Hematopoietic multipotent progenitor cell (in vitro differentiated cells): Measurements from ENCODE around the gene MTG1. TPM values are rescaled to one million over a fixed set of nuclear protein-coding genes. Genes with fewer than 3 reads are reported as not detected.
"Not testable (repeated sequence)": the region's sequence is repeated elsewhere in the genome, so short reads cannot be mapped to it uniquely, and the experiment has no call there.

ENCODE experiments used
- DNase-seq, 3 donors: peaks; one replicate each; pipeline ENCODE4 v3.0.0-alpha.2; 2011 to 2015; ENCODE audit warnings: low read depth in 2 of 3, low spot score in 2 of 3
- total RNA-seq: library from RNA; depleted of rRNA; stranded (reverse); fragments of >200 nt; gene quantifications from one replicate; pipeline ENCODE4 v1.2.3, GENCODE V29; 2012

MTG1 gene
- total RNA-seq, 1 donor = 35.8 TPM

DNA sequence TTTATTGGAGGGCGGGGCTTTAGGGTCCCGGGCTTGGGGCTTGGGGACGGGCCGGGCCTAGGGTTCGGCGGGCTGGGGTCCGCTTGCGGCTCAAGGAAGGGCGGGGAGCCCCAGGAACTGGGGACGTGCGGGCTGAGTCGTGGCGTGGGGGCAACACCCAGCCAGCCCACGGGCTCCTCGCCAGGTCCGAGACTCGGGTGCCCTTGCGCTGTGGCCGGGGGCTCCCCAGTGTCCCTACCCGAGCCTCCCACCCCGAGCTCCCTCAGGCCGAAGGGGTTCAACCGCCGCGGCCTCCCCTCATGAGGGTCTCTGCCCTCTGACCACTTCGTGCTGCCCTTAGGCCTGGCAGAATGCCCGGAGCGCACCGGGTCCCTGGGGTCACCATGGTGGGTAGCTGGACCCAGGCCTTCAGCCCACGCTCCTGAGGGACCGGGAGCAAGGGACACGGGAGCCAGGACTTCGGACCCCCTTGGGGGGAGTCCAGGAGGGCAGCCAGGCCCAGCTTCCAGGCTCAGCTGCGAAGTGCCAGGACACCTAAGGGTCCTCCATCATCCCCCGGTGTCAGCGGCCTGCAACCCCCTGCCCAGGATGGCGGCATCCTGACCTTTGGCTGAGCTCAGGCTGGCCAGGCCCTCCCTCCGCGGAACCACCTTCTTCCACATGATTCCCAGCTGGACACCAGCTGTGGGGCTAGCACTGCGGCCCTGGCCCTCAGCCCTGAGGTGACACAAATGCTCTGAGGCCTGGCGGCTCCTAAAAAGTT lies 35.6 kb upstream of the MTG1 start:
- no peak for DNase-seq

DNA sequence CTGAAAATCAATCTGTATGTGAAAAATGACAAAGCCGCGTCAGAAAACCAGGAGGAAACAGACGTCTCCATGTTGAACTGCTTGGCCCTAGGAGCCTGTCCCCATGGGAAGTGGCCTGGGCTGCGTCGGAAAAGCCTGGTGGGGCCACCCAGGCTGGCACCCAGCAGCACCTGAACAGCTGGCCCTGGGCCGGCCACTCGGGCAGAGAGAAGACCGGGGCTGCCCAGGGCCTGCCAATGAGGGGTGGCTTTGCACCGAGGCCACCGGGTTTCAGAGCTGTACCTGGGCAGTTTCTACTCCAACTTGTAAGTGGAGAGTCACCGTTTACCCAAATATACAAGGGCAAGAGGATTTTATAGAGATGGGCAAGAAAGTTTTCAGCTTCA lies 35.0 kb upstream of the MTG1 start:
- DNase-seq = no peak

DNA sequence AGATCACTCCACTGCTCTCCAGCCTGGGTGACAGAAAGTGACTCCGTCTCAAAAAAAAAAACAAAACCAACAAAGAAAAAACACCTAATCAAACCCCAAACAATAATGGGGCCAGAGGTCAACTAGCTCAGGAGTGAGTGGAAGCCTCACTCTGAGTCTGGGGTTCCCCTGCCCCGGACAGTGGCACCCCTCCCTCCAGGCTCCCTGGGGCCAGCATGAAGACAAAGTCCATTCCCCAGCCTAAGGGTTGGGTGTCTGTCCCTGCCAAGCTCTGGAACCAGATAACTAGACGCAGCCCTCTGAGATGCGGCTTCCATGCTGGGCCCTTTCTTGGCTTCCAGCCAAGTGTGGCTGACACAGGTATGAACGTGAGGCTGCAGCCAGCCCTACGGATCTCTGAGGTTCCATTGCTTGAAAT lies 34.4 kb upstream of the MTG1 start:
- DNase-seq = no peak

DNA sequence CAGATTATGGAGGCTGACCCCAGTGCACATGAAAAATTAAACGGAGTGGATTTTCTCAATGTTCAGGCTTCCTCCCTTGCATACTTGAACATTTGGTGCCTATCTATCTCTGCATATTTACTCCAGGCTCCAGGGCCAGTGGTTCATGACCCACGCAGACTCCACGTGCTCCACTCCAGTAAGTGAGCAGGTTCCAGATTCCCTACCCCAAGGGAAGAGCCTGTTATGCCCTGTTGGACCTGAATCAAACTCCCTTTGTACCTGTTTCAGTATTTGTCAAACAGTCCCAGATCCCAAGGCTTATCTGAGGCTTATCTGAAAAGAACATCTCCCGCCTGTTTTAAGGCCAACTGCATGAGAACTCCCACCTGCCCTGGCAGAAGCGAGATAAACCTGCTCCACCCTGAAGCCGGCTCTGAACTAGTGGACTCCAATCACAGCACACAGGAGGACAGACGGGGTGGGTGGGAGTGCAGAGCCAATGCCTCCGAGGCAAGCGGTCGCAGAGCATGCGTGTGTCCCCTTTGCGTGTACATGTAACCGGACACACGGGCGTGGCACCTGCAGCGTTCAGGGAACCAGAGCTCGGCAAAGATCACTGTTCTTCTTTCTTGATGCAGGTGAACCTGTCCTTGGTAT lies 33.9 kb upstream of the MTG1 start:
- no peak for DNase-seq

DNA sequence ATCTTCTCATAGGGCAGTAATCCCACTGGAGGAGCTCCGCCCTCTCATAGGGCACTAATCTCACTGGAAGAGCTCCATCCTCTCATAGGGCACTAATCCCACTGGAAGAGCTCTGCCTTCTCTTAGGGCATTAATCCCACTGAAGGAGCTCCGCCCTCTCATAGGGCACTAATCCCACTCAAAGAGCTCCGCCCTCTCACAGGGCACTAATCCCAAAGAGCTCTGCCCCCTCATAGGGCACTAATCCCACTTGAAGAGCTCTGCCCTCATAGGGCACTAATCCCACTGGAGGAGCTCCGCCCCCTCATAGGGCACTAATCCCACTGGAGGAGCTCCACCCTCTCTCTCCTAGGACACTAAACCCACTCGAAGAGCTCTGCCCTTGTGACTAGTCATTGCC lies 32.7 kb upstream of the MTG1 start:
- no peak for DNase-seq

DNA sequence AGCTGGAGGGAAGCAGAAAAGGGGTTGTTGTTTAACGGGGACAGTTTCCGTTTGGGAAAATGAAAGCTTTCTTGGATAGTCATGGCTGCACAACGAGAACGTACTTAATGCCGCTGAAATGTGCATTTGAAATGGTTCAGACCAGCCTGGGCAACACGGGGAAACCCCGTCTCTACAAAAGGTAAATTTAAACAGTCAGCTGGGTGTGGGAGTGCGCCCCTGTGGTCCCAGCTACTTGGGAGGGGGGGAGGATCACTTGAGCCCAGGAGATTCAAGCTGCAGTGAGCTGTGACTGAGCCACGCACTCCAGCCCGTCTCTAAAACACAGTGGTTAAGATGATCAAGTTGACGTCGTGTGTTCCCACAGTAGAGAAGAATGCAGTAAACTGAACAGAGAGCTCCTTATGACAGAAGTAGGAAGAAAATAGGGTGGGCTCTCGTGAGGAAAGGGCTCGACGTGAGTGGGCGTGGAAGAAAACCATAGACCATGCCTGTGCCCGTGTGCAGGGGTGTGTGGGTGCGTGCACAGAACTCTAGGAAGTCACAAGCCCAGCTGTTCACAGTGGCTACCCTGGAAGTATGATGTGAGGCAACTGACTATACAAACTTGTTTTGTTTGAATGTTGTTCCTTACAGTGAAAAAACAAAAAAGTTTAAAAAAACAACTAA lies 32.0 kb upstream of the MTG1 start:
- DNase-seq = no peak

DNA sequence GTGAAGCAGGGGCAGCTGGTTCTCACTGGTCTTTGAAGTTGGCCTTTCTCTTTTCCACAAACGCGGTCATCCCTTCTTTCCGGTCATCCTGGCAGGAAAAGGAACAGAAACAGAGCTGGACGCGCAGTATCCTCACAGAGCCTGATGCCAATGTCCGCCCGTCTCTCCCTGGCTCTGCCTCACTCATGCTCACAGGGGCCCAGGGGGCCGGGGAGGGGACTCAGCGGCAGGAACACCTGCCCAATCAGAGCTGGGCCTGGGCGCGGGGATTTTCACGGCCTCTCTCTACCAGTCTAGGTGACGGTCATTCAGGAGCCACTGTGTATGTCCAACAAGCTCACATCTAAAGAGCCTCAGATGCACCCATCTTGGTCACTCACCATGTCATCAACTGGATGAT lies 31.1 kb upstream of the MTG1 start:
- no peak for DNase-seq

DNA sequence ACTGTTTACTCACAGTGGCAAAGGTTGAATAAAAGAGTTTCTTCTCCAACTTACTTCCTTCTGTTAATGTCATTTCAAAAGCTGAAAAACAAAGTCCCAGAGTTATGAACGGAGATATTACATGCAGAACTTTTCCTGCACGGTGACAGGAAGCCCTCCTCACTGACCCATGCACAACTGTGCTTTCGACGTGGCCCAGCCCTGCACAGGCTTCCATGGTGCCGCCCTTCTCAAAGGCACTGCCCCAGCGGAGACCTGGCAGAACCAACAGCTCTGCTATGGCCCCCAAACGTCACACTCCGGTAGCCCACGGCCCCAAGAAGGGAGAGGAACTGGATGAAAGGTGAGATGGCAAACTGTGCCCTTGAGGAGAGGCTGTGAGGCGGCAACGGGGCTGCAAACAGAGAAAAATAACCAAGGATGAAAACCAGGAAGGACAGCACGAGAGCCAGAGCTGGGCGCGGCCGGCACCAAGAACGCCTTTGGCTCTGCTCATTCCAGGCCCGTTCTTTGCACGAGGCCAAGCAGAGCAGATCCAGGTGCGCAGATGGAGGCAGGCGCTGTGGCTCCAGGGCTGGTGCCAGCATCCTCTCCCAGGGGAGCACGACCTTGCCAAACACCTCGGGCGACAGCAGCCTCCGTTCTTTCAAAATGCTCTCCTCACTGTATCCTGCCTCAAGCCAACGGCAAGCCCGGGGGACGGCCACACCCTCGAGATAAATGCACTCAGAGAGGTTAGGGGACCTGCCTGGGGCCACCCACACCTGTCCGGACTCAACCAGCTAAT lies 29.1 kb upstream of the MTG1 start:
- no peak for DNase-seq

DNA sequence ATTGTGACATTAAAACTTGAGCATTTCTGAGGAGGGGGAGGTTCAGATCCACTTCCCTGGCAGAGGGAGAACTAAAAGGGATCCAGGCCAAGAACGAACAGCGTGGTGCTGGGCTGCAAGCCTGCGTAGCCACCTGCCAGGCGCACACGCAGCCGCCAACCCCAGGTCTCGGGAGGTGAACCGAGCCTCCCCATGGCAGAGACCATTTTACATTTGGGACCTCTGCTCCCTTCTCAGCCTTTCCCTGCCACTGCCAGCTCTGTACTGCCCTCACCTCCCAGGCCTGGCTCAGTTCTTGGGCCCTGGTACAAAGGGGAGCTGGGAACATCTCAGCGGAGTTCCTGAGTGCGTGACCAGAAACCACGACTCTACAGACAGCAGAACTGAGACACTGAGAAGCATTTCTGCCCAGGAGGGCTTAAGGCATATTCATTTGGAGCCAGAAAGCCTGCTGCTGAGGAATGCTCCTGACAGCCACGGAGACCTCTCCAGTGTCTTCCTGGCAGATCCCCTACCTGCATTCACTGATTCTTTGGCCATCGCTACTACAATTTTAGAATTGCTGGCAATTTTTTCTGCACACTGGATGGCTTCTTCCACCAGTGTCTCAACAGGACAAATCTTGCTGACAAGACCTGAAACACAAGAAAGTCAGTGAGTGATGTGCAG lies 28.4 kb upstream of the MTG1 start:
- no peak for DNase-seq

DNA sequence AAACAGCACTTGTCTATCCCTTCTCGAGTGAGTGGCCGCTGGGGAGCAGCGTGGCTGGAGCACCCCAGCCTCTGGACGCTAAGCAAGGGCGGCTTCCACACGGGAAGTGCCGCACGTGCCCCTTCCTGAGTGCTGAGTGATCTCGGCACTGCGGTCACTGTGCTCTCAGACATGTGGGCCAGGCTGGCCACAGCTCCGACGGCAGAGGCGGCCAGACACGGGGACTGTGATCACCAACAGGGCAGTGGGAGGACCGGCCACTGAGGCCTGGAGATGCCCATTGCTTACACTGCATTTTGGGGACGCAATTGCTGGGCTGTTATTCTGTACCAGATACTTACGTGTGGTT lies 27.9 kb upstream of the MTG1 start:
- no peak for DNase-seq

DNA sequence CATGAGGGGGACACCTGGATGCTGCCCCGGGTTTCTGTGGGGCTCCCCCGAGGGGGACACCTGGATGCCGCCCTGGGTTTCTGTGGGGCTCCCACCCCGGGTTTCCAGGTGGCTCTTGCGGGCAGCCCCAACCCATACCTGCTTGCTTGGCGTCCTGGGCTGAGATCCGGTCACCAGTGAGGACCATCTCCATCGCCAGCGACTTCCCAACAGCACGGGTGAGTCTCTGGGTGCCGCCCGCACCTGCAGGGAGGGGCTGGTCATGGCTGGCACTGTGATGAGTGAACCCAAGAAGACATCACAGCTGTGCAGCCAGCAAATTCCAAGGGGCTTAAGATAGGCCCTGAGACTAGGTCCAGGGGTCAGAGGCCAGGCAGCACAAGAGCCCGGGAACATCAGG lies 27.2 kb upstream of the MTG1 start:
- DNase-seq = no peak

DNA sequence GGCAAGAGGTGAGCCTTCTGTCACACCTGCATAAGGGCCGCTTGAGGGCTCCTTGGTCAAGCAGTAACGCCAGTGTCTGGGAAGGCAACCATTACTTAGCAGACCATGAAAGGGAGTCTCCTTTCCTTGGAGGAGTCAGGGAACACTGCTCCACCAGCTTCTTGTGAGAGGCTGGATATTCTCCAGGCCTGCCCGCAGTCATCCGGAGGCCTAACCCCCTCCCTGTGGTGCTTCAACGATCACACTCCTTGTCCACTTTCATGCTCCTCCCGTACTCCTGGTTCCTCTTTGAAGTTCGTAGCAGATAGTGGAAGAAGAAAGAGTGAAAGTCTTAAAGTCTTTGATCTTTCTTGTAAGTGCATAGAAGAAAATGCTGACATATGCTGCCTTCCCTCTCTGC lies 26.5 kb upstream of the MTG1 start:
- not testable (repeated sequence) for DNase-seq

DNA sequence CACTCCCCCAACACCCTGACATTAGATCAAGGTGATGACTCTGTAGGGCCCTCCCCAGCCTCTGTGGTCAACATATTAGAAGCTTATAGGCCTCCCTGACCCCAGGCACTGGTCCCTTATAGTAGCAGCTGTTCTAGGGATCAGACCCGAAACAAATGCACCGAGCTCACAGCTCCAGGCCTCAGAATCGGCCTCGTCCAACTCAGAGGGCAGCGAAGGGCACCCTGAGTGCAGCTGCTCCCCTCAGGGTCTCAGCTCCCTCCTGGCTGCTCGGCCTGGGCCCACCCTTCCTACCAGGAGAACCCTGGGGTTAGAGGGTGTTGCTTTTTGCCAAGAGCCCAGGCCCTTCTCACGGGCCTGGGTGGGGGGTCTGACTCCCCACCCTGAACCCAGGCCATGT lies 25.8 kb upstream of the MTG1 start:
- DNase-seq = no peak

DNA sequence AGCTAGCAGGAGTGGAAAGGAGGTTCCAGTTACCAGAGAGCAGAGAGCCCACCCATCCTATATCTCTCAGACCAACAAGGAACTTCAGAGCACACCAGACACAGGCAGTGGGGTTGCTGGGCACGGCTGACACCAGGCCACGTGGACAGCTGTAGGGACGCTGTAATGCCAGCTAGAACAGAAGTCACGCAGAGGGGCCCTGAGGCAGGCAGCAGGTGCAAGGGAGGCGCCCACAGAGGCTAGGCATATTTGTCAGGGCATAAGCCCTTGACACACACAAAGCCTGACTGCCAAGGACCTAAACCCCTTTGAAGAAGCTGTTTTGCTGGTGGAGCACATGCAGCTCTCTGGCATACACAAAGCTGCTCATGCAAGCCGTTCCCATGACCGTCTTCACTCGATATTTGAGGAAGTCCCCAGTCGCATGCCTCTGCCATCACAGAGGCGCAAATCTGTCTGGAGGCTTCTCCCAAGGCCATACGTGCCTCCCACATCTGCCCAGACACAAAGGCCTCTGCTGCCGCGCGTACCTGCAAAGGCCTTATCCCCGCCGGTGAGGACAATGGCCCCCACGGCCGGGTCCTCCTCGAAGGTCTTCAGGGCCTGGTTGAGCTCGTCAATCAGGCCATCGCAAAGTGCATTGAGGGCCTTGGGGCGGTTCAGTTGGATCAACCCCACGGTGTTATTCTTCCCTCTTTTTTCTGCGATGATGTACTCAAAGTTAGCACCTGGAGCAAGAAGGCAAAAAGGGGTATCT lies 23.7 kb upstream of the MTG1 start:
- DNase-seq = no peak

DNA sequence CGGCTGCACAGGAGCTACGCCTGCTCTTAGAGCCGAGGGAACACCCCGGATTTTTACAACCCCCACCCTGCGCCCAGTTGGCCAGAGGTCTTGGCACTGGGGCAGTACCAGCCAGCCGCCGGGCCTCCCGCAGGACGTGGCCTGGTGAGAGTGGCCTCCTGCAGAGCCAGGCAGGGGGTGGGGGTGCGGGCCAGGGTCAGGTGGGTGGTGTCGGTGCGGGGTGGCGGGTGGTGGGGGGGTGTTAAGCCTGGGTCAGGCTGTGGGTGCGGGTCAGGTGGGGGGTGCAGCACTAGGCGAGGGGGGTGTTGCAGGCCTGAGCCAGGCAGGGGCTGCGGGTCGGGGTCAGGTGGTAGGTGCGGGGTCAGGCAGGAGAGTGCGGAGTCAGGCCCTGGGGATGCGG lies 21.4 kb upstream of the MTG1 start:
- DNase-seq = no peak

DNA sequence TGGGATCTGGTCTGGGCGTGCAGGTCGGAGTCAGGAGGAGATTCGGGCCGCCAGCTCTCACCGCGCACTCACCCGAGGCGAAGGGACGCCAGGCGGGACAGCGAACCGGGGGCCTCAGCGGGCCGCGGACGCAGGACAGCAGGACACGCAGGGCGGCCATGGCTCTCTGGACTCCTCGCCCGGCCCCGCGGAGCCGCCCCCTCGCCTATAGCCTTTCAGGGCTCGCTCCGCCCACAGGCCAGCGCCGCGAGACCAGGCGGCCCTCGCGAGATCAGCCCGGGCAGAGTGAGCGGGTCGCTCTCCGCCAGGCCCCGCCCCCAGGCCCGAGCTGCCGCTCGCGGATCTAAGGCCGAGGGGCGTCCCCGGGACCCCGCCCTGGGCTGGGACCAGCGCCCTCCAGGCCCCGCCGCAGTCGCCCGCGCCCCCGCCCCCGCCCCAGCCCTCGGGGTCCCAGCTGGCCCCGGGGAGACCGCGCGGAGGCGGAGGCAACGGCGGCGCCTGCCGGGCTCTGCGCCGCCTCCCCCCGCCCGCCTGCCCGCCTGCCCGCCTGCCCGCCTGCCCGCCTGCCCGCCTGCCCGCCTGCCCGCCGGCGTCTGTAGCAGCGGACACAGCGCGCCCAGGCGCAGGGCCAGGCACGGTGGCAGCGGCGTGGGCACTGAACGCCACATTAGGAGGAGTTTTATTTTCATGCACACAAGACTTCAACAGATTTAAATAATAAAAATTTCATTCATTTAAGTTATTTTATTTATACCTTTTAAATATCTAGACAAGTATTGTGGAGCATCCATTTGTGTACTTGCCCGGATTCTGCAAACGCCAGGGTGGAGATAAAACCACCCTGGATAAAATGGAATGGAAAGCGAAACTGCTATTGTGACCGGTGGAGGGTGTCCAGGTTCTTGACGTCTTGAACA lies 20.5 kb upstream of the MTG1 start, which contains the start of gene ECHS1:
Gene ECHS1 (minus strand): TSS at position 181 of the 917 bp plus-strand sequence. CDS start 21 bp downstream, at position 160.
- peak; percentile 74 to 94 (median 92) for DNase-seq

DNA sequence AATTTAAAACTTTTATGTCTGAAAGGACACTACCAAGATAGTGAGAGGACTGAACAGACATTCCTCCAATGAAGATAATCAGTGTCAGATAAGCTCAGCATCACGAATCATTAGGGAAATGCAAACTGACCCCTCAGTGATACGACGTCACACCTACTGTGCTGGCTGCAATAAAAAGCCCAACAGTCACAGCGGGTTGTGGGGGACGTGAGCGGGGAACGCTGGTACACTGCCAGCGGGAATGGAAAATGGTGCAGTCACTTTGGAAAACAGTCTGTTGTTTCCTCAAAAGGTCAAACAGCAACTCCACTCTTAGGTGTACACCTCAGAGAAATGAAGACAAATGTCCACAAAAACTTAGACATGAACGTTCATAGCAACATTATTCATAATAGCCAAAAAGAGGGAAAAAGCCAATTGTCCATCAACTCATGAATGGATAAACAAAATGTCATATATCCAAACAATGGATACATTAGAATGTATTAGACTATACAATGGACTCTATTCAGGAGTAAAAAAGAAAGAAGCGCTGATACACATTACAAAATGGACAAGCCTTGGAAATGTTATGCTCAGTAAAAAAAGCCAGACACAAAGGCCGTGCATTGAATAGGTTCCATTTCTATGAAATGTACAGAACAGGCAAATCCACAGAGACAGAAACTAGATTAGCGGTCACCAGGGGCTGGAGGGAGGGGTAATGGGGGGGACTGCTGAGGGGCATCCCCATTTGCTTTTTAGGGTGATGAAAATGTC lies 18.4 kb upstream of the MTG1 start:
- DNase-seq = no peak

DNA sequence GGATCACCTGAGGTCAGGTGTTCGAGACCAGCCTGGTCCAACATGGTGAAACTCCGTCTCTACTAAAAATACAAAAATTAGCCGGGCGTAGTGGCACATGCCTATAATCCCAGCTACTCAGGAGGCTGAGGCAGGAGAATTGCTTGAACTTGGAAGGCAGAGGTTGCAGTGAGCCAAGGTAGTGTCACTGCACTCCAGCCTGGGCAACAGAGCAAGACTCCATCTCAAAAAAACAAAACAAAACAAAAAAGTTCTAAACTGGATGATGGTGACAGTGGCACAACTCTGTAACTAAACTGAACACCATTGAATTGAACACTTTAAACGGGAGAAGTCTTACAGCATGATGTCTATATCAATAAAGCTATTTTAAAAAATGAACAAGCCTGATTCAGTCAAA lies 17.8 kb upstream of the MTG1 start:
- DNase-seq = not testable (repeated sequence)
